HG02938 (cell line): ENCODE results near the gene COL9A2.

Experiments used
- ATAC-seq: cut with Tn5 transposase; IDR thresholded peaks from one replicate; pipeline ENCODE4 v1.9.1; 2021; ENCODE audit warnings: mild to moderate bottlenecking, moderate library complexity; ENCODE audit not compliant: unreplicated experiment

The COL9A2 gene

DNA sequence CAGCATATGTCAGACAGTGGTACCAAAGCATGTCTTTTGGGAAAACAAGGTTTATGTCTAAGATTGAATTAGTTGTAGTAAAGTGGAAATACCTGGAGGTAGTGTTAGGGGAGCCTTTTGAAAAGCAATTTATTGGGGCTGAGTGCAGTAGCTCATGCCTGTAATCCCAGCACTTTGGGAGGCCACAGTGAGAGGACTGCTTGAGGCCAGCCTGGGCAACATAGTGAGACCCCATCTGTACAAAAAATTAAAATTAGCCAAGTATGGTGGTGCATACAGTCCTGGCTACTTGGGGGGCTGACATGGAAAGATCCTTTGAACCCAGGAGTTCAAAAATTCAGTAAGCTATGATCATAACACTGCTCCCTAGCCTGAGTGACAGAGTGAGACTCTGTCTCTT, 51.8 kb downstream of the COL9A2 start:
- no peak for ATAC-seq

GRCh38 chr1:40264354-40264781, 52.7 kb downstream of the COL9A2 start:
- no peak for ATAC-seq

DNA sequence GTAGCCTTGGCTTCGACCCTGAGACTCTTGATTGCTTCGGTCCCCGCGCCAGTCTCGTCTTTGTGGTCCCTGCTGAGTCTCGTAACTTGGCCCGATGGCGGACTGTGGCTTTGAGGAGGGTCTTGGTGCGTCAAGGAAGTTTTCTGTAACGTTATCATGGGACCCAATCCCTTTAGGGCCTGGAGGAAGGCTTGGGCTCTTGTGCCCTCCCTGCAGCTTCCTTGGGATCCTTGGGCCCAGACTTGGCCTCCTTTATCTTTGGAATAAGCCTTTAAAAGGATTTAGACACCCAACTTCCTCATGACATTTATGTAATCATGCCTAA, 58.7 kb downstream of the COL9A2 start:
- ATAC-seq, result no peak

GRCh38 chr1:40257688-40258444, 59.2 kb downstream of the COL9A2 start, which contains the start of gene ZMPSTE24:
Gene ZMPSTE24 (plus strand): TSS chr1:40258236. CDS start chr1:40258272, 36 bp downstream.
- peak; percentile 90 for ATAC-seq

DNA sequence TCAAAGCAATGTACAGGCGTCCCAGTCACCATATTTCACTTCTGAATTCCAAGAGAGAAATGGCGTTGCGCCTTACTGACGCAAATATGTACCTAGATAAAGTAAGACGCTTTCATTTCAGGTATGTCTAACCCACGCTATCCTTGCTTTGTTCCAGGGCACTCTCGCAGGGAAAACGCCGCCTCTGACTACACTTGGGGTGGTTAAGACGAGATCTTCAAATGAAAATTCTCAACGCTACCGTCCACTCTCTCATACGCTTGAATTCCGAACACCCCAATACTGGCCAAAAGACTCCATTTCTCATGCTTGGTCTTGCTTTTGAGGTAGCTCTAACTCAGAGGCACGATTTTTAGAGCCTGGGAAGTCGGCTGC, 59.8 kb downstream of the COL9A2 start:
- peak; percentile 6 for ATAC-seq

GRCh38 chr1:40256401-40257084, 60.5 kb downstream of the COL9A2 start:
- ATAC-seq, result no peak

GRCh38 chr1:40255231-40255630, 61.9 kb downstream of the COL9A2 start:
- ATAC-seq, result no peak

DNA sequence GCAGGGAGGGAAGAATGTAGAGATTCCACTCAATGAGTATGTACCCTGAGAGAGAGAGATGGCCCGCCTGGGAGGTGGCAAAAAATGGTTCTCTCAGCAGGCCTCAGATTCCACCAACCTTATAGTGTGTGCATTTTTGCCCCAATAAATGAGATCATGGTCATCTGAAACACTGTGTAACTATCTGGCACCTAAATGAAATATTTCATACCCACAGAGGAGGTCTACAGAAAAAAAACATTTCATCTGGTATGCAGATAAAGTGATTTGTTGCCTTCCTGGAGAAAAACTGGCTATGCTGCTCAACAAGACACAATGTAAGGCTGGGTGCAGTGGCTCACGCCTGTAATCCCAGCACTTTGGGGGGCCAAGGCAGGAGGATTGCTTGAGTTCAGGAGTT, 64.5 kb downstream of the COL9A2 start:
- ATAC-seq, result no peak

DNA sequence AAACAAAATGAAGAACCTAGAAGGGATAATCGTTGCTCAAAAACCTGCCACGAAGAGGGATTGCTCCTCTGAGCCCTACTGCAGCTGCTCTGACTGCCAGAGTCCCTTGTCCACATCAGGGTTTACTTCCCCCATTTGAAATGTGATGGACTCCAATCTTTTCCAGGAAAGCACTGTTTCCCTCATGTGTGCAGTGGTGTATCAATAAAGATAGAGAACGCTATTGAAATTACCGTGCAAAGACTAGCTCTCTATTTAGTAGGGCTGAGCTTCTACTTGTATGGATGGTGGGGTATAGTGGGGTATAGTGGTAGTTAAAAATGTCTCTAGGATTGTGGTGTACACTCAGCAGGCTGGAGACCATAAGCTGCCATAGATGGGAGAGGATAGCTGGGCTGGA, 65.6 kb downstream of the COL9A2 start:
- ATAC-seq, result no peak
